Stimulated activated CD4-positive, alpha-beta T cell treated with anti-CD3 and anti-CD28 coated beads, Interleukin-4, amount 100 ng/mL, for 1 hour (primary cell): ENCODE results near the gene ADH5.
"Not testable (repeated sequence)": the region's sequence is repeated elsewhere in the genome, so short reads cannot be mapped to it uniquely, and the experiment has no call there.

Experiments
- DNase-seq: peaks from one replicate; pipeline ENCODE4 v3.0.0-alpha.2; 2020

ADH5 gene

DNA sequence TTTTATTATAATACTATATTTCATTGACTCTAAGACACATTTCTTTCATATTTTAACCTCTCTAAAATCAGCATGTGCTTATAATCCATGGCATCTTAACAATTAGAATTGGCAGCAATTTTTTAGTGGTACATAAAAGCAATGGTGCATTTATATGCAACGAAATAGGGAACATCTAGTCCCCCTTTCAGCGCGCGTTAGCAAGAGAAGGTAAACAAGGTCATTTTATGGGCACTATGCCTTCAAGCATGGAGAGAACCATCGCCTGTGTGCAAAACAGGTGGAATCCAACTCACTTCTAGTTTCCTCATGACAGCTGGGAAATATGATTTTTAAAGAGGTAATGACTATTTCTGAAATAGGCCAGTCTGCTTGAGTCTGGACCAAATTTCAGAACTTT, 6.4 kb downstream of the ADH5 start:
- no peak for DNase-seq

DNA sequence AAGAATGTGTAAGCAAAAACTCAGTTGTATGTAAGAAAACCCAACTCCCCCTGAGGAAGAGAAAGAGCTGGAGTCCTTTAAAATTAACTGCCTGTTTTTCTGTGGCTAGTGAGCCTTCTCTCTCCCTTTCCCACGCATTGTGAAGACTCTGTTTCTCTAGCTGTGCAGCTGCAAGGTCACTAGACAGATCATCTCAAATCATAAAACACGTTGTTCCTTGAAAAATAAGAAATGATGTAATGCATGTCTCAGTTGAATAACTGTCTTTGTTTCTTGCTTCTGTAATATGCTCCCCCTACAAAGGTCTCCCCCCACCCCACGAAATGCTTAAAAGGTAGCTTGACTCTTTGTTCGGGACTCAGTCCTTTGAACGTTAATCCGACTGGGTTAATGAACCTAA, 7.7 kb downstream of the ADH5 start:
- DNase-seq: not testable (repeated sequence)

DNA sequence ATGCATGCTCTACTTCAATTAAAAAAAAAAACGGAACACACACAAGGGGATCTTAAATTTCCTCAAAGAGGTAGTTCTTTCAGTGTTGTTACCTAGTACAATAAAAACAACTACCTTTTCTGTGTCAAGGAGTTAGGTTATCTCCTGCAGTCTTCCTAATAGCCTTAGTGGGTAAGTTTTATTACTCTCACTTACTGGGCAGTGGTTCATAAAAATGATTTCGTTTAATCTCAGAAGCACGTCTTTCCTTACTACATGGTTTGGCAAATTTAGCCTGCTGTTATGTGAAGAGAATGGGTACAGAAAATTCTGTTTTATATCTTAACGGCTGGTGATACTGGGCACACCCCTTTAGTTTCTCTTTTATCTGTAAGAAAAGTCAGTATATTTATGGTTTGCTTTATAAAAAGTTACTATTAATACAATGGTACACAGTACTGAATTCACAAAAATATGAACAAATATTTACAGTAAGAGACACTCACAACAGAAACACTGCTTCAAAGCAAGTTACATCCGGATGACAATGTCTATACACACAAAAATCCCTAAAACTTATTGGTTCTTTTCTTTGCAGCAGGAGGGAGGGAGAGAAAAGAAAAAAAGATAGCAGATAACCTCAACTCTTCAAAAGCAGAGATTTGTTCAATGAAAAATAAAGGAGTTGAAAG, 8.8 kb downstream of the ADH5 start:
- no peak for DNase-seq

DNA sequence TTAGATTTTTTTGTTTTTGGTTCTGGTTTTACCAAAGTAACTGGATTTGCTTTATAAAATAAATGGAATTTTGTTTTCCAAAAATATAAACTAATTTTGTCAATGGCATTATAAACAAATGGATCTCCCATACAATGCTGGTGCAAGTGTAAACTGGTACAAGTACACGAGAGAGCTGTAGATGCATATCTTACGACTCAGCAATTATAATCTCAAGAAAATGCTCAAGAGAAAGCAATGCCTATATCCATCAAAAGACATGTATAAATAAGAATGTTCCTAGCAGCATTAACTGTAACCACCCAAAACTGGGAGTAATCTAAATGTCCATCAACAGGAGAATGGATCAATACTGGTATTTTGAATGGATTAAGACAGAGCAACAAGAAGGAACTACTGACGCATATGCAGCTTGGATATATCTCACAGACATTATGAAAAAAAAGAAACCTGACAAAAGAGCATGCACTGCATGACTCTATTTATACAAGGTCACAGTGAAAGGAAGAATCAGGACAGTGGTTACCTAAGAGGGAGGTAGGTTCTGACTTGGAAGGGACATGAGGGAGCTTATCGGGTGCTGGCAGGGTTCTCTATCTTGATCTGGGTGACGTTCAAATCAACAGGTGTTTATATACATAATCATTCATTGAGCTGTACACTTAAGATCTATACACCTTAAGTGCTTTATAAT, 9.5 kb downstream of the ADH5 start:
- no peak for DNase-seq

DNA sequence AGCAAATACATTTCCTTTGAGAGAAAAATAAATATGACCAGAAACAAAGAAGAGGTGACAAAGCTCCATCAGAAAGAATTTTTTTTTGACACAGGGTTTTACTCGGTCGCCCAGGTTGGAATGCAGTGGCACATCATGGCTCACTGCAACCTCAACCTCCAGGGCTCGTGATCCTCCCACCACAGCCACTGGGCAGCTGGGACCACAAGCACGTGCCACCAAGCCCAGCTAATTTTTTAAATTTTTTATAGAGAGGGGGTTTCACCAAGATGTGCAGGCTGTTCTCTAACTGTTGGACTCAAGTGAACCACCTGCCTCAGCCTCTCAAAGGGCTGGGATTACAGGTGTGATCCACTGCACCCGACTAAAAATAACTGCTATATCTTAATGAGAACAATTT, 10.3 kb downstream of the ADH5 start:
- no peak for DNase-seq

DNA sequence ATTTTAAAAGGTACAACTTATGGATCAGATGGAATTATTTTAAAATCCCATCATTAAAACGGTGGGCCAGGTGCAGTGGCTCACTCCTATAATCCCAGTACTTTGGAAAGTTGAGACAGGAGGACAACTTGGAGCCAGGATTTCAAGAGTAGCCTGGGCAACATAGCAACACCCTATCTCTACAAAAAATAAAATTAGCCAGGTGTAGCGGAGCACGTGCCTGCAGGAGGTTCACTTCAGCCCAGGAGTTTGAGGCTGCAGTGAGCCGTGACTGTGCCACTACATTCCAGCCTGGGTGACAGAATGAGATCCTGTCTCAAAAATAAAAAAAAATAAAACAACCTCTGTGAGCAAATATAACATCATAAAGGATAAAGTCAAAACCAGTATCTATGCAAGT, 11.4 kb downstream of the ADH5 start:
- DNase-seq: no peak

DNA sequence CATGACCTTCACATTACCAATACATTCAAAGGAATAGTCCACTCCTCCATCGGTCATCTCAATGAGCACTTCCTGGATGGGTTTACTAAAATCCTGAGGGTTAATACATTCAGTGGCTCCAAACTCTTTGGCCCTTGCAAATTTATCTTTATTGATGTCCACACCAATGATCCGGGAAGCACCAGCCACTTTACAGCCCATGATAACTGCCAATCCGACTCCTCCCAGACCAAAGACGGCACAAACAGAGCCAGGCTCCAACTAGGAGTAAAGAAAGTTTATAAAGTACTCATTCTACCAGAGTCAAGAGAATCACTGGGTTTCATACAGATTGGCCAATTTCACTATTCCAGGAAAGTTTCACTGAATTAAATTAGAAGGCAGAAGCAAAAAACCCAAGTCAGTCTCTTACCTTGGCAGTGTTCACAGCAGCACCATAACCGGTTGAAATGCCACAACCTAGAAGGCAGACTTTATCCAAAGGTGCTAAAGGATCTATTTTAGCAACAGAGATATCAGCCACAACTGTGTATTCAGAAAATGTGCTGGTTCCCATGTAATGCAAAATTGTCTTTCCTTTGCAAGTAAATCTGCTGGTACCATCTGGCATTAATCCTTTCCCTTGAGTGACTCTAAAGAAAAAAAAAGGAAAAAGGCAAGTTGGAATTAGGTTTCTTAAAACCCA, 12.2 kb downstream of the ADH5 start:
- DNase-seq: no peak

DNA sequence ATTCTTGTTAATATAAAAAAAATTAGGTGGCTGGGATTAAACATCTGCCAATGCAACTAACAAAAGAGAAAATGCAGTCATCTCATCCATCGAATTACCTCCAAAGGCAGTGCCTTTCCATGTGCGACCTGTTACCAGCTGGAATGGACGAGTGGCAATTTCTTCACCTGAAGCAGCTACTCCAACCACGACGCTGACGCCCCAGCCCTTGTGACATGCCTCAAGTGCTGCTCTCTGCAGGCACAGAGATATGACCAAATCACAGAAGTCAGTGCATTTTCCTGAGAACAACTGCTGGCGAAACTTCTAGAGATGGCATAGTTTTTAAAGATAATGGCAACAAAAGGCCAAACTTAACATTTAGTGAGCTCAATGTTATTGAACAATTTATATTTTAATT, 13.8 kb downstream of the ADH5 start:
- DNase-seq: no peak

DNA sequence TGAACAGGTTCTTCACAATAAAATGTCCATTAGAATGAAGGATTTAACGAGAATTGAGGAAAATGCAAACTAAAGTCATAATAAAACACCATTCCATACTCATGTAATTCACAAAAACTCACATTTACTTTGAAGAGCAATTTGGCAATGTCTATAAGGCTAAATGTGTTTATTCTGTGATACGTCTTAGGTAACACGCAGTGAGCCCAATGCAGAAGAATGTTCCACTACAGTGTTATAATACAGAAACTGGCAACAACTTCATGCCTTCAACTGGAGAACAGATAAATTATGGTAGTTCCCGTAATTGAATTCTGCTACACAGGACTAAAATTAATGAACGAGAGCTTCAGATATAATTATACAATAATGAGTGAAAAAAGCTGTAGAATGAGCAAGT, 17.4 kb downstream of the ADH5 start:
- no peak for DNase-seq

DNA sequence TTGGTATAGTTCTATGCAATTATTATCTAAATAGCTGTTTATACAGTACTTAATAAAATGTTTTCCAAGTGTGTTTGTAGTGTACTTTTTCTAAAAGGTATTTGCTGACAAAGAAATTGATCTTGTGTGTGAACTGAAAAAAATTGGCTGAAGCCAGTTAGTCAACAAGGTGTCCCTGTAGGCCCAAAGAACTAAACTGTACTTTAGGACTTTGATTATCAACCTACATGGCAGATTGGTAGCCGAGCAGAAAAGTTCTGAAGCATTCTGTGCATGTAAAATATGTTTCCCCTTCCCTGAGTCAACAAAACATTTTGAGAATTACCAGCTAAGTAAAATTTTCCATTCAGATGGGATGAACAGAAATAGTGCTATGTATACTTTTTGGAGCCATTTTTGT, 21.0 kb downstream of the ADH5 start:
- no peak for DNase-seq

DNA sequence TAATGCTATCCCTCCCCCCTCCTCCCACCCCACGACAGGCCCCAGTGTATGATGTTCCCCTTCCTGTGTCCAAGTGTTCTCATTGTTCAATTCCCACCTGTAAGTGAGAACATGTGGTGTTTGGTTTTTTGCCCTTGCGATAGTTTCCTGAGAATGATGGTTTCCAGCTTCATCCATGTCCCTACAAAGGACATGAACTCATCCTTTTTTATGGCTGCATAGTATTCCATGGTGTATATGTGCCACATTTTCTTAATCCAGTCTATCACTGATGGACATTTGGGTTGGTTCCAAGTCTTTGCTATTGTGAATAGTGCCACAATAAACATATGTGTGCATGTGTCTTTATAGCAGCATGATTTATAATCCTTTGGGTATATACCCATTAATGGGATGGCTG, 23.1 kb downstream of the ADH5 start:
- not testable (repeated sequence) for DNase-seq

DNA sequence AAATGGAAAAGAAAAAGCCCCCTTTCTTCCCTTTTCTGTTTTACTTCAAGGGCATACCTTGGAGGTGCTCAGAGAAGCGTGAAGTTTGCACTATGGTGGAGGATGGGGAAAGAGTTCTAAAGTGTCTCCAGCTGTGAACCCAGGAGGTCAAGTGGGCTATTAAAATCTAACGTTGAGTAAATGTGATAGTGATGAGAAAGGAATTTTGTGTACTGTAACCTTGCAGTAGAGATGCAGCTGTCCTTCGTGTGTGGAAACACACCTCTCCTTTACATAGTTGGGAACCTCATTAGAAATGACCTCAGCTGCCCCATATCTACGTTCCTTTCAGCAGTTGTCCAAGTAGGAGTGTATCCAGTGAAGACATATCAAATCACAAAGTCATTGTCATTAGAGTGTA, 26.5 kb downstream of the ADH5 start:
- DNase-seq: no peak

DNA sequence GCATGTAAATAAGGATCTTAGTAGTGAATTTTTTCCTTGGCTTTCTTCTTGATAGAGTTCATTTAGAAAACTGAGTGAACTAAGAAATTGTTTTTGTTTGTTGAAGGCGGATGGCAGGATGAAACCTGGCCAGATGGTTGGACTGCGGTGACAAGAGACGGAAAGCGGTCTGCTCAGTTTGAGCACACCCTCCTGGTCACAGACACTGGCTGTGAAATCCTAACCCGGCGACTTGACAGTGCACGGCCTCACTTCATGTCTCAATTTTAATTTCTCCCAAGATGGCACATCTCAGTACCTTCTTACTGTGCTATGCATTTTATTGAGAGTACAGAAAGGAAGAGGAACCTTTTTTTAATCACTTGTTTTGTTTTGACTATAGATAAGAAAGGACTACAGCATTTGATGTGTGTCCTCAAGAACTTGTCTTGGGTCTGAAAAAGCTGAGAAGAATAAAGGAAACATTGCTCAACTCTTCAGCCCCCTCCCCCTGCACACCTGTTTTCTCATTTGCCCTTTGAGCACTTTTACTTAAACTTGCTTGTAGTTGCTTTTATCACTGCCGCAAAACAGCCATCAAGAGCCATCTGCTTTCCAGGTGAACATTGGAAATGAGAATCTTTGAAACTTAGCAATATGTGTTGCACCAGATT, 27.4 kb downstream of the ADH5 start:
- no peak for DNase-seq

DNA sequence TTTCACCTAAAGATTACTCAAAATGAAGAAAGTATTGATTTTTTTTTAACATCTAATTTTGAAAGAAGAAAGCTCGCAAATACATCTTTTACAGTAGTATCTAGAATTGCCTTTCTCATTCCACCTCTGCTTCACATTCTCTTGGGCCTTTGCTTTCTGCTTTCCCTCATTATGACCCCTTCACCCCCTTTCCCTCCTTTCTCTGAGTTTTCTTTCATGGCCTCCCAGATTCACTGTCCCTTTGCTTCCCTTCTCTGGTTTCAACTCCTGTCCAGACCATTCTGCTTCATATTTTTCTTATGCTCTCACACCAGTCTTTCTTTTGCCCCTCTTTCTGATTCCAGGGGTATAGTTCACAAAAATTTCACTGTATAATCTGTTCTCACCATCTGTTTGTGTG, 29.0 kb downstream of the ADH5 start:
- DNase-seq: no peak

DNA sequence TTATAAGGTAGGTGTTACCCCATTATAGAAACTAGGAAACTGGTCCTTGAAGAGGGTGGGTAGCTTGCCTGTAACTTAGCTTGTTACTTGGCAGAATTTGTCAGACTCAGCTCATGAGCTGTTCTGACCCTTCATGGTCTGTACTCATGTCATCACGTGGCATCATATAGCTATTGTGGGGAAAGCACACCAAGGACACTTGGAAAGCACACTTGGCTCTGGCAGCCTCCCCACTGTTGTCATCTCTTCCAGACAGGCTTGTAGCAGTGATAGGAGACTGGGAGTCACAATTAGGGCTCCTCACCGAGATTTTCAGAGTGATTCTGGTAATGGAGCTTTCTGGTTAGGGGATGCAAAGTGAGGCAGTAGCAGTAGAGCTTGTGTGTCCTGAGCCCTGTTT, 30.4 kb downstream of the ADH5 start:
- no peak for DNase-seq

DNA sequence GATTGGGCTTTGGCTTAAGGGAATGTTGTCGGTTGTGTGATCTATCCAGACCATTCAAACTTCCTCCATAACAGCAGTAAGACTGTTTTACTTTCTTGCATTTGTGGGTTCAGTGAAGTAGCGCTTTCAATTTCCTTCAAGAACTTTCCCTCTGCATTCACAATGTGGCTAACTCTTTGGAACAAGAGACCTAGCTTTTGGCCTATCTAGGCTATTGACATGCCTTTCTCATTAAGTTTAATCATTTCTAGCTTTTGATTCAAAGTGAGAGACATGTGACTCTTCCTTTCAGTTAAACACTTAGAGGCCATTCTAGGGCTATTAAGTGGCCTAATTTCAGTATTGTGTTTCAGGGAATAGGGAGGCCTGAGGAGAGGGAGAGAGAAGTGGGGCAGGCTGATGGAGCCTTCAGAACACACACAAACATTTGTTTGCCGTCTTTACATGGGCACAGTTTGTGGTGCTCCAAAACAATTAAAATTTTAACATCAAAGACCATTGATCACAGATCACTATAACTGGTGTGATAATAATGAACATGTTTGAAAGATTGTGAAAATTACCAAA, 34.1 kb downstream of the ADH5 start:
- DNase-seq: no peak

DNA sequence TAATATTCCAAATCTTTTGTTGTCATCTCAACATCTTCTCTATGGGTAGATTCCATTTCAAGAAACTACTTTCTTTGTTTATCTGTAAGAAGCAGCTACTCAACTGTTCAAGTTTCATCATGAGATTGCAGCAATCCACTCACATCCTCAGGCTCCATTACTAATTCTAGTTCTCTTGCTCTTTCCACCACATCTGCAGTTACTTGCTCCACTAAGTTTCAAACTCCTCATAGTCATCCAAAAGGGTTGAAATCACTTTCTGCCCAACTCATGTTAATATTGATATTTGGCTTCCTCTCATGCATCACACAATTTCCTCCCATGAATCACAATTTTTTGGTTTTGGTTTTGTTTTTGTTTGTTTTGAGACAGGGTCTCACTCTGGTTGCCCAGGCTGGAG, 35.7 kb downstream of the ADH5 start:
- no peak for DNase-seq

DNA sequence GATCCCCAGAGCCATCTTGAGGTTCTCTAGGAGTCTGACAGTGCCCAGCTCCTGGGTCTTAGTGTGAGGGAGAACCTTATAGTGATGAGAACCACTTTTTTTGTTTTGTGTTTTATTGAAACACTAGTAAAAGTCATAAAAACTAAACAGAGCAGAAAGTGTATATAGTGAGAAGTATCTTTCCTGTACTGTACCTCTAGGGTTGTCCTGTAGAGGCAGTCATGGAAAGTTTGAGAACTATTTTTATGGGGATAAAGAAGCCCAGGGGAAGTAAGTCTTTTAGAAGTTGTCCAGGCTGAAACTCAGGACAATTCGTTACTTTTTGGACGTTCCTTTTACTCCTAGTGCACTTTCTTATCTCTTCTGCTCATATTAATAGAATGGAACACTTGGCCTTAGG, 40.9 kb downstream of the ADH5 start:
- DNase-seq: no peak

DNA sequence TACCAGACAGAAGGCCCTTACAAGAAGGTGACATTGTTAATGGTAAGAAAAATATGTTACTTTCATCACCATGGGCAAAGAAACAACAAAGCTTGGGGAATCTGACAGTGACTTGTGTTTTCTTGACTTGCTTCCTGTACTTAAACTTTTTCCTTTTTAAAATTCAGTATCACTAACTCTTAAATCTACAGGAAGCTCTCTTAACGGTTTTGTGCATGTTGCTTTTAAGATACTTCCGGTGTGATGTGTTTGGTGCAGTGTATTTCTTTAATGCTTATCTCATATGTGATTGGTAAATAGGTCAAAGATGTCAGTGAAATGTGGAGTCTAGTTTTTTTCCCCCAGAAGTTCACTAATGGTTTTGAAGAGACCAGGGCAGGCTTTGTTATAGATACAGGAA, 45.2 kb downstream of the ADH5 start:
- DNase-seq: no peak

DNA sequence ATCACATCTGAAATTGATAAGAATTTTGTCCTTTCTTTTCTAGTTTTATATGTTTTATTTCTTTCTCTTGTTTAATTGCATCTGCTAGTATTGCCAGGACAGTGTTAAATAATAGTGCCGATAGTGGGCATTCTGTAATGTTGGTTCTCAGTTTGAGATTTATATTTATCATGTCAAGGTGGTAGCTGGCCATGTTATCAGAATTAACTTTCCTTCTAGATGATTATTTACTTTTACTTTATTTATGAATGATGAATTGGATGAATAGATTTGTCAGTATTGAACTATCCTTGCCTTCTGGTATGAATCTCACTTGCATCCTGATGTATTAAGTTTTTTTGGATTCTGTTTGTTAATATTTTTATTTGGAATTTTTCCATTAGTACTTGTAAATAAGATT, 50.4 kb downstream of the ADH5 start:
- DNase-seq: no peak

DNA sequence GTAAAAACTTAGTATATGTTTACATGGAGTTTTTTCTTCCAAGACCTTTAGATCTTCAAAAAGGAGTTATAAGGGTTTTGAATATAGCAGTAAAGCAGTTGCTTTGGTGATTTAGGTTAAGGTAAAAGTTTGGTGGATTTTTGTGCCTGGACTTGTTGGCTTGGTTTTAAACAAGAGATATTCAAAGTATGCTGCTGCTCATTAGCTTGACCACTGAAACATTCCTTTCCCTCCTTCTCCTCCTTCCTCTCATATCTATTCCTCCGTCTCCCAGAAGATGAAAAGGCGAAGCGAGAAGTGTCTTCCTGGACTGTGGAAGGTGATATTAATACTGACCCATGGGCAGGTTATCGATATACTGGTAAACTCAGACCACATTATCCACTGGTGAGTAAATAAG, 54.6 kb downstream of the ADH5 start:
- DNase-seq: no peak

DNA sequence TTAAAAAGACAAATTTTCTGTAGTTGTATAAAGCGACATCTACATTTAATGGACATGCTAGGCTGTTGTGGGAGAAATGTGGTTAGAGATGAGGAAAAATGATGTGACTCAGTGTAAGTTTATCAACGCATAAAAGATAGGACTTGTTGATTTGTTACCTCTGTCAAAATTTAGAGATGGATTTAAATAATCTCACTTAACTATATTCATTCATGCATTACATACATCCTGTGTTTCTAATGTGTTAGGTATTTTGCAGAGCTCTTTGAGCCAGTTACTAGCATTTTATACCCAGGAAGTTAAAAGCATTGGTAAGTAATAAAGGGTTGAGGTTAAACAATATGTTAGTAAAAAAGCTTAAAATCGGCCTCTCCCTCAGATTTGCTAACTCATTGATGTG, 58.7 kb downstream of the ADH5 start:
- no peak for DNase-seq

DNA sequence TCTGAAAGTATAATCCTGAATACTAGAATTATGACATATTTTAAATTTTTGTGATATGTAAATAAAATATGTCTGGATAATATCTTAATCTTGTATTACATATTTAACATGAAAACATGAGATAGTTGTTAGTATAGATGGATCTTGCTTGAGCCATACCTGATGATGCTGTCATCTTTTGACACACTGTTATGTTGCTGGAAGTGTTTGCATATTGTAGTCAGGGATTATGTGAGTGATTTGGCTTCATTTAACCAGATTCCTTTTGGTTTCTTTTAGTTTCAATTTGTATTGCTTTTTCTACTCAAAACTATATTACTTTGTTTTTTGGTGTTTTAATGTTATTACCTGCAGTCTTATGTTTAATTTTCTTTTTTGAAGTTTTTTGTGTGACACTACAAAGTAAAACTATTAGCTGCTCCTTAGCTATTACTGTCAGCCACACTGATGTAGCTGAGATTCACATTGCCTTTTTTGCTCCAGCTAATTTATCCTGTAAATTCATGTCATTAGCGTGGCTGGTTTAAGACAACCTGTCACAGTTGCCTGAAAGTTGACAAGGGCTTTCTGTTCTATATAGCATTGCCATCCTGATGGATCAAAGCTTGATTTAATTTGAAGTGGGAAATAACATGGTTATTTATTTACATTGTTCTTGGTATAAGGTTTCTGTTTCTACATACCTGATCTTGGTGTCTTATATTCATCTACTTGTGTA, 59.4 kb downstream of the ADH5 start:
- DNase-seq: no peak
